Neutrophil (primary cell): ENCODE results near the gene ARFGAP1.

Experiments used
- H3K27ac ChIP-seq: fragments of 200-600 bp; sonication (generic); 2 replicates; pipeline ENCODE4 v1.5.1; 2016; ENCODE audit warnings: mild to moderate bottlenecking, moderate library complexity
- H3K27me3 ChIP-seq: fragments of 200-600 bp; sonication (generic); 2 replicates; pipeline ENCODE4 v1.6.0; 2016; ENCODE audit warnings: mild to moderate bottlenecking
- H3K36me3 ChIP-seq: fragments of 200-600 bp; sonication (generic); 2 replicates; pipeline ENCODE4 v1.5.1; 2017
- H3K4me1 ChIP-seq, 2 experiments: fragments of 200-600 bp in 1 of 2; sonication (generic) in 1 of 2; 1 replicate in 1 of 2; 2 replicates in 1 of 2; pipeline versions ENCODE4 v1.5.1 to v1.6.1; 2013 to 2016; ENCODE audit warnings: low read depth in 1 of 2, low read length in 1 of 2, mild to moderate bottlenecking in 1 of 2, moderate library complexity in 1 of 2; ENCODE audit not compliant: control insufficient read depth in 1 of 2, insufficient read depth in 1 of 2
- H3K4me3 ChIP-seq, 2 experiments: fragments of 200-600 bp in 1 of 2; sonication (generic) in 1 of 2; 1 replicate in 1 of 2; 2 replicates in 1 of 2; pipeline ENCODE4 v1.5.1; 2013 to 2016; ENCODE audit warnings: low read depth in 1 of 2, low read length in 1 of 2, mild to moderate bottlenecking in 1 of 2, moderate library complexity in 1 of 2
- H3K9me3 ChIP-seq: fragments of 200-600 bp; sonication (generic); 2 replicates; pipeline ENCODE4 v1.5.1; 2016
- CTCF ChIP-seq: fragments of 200-600 bp; sonication (generic); IDR thresholded peaks from 2 replicates; pipeline ENCODE4 v1.5.1; 2016; ENCODE audit warnings: antibody characterized with exemption

The ARFGAP1 gene

GRCh38 chr20:63259734-63260460 is 12.7 kb upstream of the ARFGAP1 start:
- H3K4me3 ChIP-seq = no peak overlapping the region
- no peak overlapping the region for H3K27ac ChIP-seq
- no peaks in the 10 kb centered on the region for H3K36me3 ChIP-seq
- TF ChIP-seq CTCF = no peak
- no peaks in the 10 kb centered on the region for H3K9me3 ChIP-seq
- no peaks in the 10 kb centered on the region for H3K4me1 ChIP-seq
- H3K27me3 ChIP-seq = peaks cover 97% of the 10 kb centered on the region

GRCh38 chr20:63260521-63260920 is 12.1 kb upstream of the ARFGAP1 start:
- H3K4me1 ChIP-seq = no peaks in the 10 kb centered on the region
- no peak for TF ChIP-seq CTCF
- no peak overlapping the region for H3K27ac ChIP-seq
- H3K4me3 ChIP-seq = no peak overlapping the region
- peaks cover 97% of the 10 kb centered on the region for H3K27me3 ChIP-seq
- no peaks in the 10 kb centered on the region for H3K9me3 ChIP-seq
- H3K36me3 ChIP-seq = no peaks in the 10 kb centered on the region

- Histone ChIP-seq H3K27ac (no peak overlapping the region), H3K36me3 (no peaks in the 10 kb centered on the region), H3K4me3 (no peak overlapping the region), H3K9me3 (no peaks in the 10 kb centered on the region), H3K4me1 (no peaks in the 10 kb centered on the region), H3K27me3 (peaks cover 94% of the 10 kb centered on the region)
- no peak for TF ChIP-seq CTCF
These were observed 11.4 kb upstream of the ARFGAP1 start for GRCh38 chr20:63261060-63261794.

GRCh38 chr20:63261795-63262528 is 10.7 kb upstream of the ARFGAP1 start:
- Histone ChIP-seq H3K27ac (no peak overlapping the region), H3K9me3 (no peaks in the 10 kb centered on the region)

More at GRCh38 chr20:63261795-63262528, 10.7 kb upstream of the ARFGAP1 start:
- Histone ChIP-seq H3K36me3 (no peaks in the 10 kb centered on the region), H3K4me1 (no peaks in the 10 kb centered on the region), H3K4me3 (no peak overlapping the region), H3K27me3 (peaks cover 86% of the 10 kb centered on the region)
- TF ChIP-seq CTCF = no peak
